ENCODE data around the gene C1orf116. TPM values are rescaled to one million over a fixed set of nuclear protein-coding genes. Genes with fewer than 3 reads are reported as not detected.

The C1orf116 gene
- total RNA-seq, 4 donors from 2014 or later: 0.13 to 0.16 TPM; not detected in 2

DNA sequence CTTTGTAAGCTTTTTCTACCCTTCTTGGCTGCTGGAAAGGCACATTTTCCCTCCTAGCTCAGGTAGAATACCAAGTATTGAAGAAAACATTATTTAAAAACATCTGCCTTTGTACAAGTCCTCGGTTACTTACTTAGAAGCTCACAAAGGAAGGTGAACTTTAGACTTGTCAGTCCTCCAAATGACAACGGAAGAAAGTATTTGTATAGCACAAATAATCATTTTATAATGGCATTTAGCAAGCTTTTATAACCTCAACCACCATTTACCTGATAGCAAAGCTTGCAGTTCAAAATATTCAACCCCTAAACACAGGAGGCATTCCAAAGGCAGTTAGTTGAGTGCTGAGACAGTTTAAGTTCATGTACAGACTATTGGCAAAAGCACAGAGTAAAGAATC is 59.8 kb downstream of the C1orf116 start:
- DNase-seq (ENCODE audit: low spot score): no peak
- TF ChIP-seq, protein P1, sequence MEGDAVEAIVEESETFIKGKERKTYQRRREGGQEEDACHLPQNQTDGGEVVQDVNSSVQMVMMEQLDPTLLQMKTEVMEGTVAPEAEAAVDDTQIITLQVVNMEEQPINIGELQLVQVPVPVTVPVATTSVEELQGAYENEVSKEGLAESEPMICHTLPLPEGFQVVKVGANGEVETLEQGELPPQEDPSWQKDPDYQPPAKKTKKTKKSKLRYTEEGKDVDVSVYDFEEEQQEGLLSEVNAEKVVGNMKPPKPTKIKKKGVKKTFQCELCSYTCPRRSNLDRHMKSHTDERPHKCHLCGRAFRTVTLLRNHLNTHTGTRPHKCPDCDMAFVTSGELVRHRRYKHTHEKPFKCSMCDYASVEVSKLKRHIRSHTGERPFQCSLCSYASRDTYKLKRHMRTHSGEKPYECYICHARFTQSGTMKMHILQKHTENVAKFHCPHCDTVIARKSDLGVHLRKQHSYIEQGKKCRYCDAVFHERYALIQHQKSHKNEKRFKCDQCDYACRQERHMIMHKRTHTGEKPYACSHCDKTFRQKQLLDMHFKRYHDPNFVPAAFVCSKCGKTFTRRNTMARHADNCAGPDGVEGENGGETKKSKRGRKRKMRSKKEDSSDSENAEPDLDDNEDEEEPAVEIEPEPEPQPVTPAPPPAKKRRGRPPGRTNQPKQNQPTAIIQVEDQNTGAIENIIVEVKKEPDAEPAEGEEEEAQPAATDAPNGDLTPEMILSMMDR (IDR thresholded peaks at IDR 0.05): no peak
- ATAC-seq (ENCODE audit: low FRiP score): no peak

DNA sequence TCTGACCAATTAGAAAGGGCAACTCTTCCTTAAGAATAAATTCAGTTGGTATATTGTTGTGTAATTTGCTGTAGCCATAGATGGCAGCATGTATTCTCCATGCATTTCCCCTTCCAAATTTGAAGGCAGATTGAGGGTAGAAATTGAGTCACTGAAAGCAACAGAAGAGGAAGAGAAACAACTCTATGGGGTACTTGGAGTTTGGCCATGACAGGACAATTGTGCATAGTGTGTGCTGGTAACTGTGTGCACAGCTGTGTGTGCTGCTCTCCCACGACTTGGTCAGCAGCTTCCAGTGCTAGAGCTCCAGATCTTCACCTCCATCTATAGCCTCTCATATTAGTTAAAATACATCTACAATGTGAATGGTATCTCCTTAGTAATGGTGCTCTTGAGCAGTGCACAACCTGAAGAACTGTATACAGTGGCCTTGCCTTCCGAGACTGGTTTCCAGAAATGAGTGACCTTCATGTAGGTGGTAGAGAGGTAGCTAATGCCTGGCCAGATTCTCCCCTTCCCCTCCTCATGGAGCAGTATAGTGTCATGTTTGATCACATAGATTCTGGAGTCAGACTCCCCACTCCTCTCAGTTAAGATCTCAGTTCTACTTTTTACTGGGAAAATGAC is 61.4 kb downstream of the C1orf116 start:
- ATAC-seq (ENCODE audit: low FRiP score) (no peak), DNase-seq (ENCODE audit: low spot score) (no peak)
- TF ChIP-seq, protein P1 (IDR thresholded peaks at IDR 0.05): no peak

DNA sequence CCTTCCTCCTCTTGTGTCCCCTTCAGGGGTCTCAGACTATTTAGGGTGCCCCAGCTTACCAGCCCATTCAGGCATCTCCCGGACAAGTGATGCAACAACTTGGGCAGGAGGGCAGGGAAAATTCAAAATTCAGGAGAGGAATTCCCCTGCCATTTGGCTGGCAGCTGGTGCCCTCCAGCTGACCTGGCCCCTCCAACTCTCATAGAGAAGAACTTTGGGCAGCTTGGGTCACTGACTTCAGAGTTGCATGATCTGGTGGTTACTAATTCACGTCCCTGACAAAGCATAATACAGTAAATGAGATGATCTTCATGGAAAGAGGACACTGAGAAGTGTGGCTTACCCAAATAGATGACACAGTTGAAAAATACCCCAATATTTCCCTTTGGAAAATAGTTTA is 62.1 kb downstream of the C1orf116 start, which contains the start of gene FCAMR:
TSS of gene FCAMR (minus strand) at position 15 of the 400 bp plus-strand sequence. CDS start 335 bp downstream, outside the sequence.
- DNase-seq (ENCODE audit: low spot score) (no peak), ATAC-seq (ENCODE audit: low FRiP score) (no peak)
- TF ChIP-seq, protein P1 (IDR thresholded peaks at IDR 0.05): no peak

DNA sequence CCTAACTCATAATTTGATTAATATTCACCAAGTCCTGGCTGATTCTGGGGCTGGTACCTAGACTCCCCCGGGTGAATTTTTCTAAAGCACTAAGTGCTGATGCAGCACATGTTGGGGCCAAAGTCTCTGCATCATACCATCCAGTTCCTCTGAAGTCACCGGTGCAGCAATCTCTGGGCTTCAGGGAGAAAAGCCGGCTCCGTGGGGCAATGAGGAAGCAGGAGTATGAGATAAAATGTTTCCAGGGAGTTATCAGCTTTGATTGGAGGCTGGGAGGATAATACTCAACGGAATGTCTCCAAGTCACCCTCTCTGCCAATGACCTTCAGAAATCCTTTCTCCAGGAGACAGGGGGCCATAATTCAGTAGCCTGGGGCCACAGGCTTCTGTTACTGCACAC is 63.5 kb downstream of the C1orf116 start:
- DNase-seq (ENCODE audit: low spot score) (no peak), ATAC-seq (ENCODE audit: low FRiP score) (peak; percentile 43)
- TF ChIP-seq, protein P1 (IDR thresholded peaks at IDR 0.05): no peak

Other genes with a start within 250 kb of the C1orf116 start
- gene IL20, start 167.1 kb downstream of the C1orf116 start, total RNA-seq: 1 to 10 TPM in 2 of 4 donors, under 1 TPM in 1, not detected in 1; 0.82 to 8.6 (median 8.2) TPM
- gene IL24, start 135.3 kb downstream of the C1orf116 start, total RNA-seq: 10 to 100 TPM in 1 of 4 donors, 1 to 10 TPM in 1, not detected in 2; 5.1 to 65.1 TPM
- gene FCMR, start 110.8 kb downstream of the C1orf116 start, total RNA-seq: 10 to 100 TPM in 1 of 4 donors, 1 to 10 TPM in 3; 3.2 to 23.2 (median 9.0) TPM
- gene PIGR, start 86.3 kb downstream of the C1orf116 start, total RNA-seq: under 1 TPM in 2 of 4 donors, not detected in 2; 0.24 to 0.44 TPM
- not detected for gene FCAMR, start 62.3 kb downstream of the C1orf116 start, total RNA-seq
- gene YOD1, start 18.5 kb upstream of the C1orf116 start, total RNA-seq: 10 to 100 TPM in 1 of 4 donors, 1 to 10 TPM in 3; 6.1 to 11.7 (median 7.9) TPM
- gene PFKFB2, start 20.5 kb upstream of the C1orf116 start, total RNA-seq: 10 to 100 TPM in 1 of 4 donors, 1 to 10 TPM in 3; 4.0 to 16.1 (median 6.1) TPM
- 1 to 10 TPM in 3 of 4 donors, under 1 TPM in 1; 0.24 to 6.0 (median 2.1) TPM for gene C4BPB, start 56.1 kb upstream of the C1orf116 start, total RNA-seq
- gene C4BPA, start 71.5 kb upstream of the C1orf116 start, total RNA-seq: 1 to 10 TPM in 1 of 4 donors, not detected in 3; 3.3 TPM

Data from omental fat pad (tissue), 4 donors.